EH (cell line): ENCODE measurements around the gene ZNF710.
A peak's percentile ranks its signal among the peaks of the same experiment; 100 is the strongest.

Experiments
- DNase-seq: peaks from one replicate; pipeline ENCODE4 v3.0.0-alpha.2; 2015; ENCODE audit warnings: low read depth

Gene ZNF710

GRCh38 chr15:90019611-90020010, 18.5 kb downstream of the ZNF710 start:
- DNase-seq: no peak

GRCh38 chr15:90020021-90020735, 19.1 kb downstream of the ZNF710 start:
- no peak for DNase-seq

- DNase-seq: no peak
Observed at GRCh38 chr15:90020936-90021507, 19.9 kb downstream of the ZNF710 start.

- DNase-seq: no peak
Observed at GRCh38 chr15:90022345-90022744, 21.2 kb downstream of the ZNF710 start.

GRCh38 chr15:90022905-90023700, 22.0 kb downstream of the ZNF710 start:
- no peak for DNase-seq

GRCh38 chr15:90024406-90024805, 23.3 kb downstream of the ZNF710 start:
- no peak for DNase-seq

GRCh38 chr15:90025489-90026033, 24.4 kb downstream of the ZNF710 start:
- no peak for DNase-seq

- DNase-seq: no peak
Observed at GRCh38 chr15:90028376-90028944, 27.3 kb downstream of the ZNF710 start.

- no peak for DNase-seq
Observed at GRCh38 chr15:90029024-90029423, 27.9 kb downstream of the ZNF710 start.

GRCh38 chr15:90030376-90030775, 29.3 kb downstream of the ZNF710 start:
- DNase-seq: no peak

- peak; percentile 73 for DNase-seq
Observed at GRCh38 chr15:90031231-90031791, 30.2 kb downstream of the ZNF710 start.

GRCh38 chr15:90033006-90033405, 31.9 kb downstream of the ZNF710 start:
- DNase-seq: no peak

GRCh38 chr15:90033448-90033847, 32.3 kb downstream of the ZNF710 start:
- DNase-seq: no peak

- DNase-seq: peak; percentile 89
Observed at GRCh38 chr15:90035095-90035839, 34.1 kb downstream of the ZNF710 start.

GRCh38 chr15:90035840-90036230, 34.7 kb downstream of the ZNF710 start:
- DNase-seq: no peak

GRCh38 chr15:90036343-90036742, 35.2 kb downstream of the ZNF710 start:
- no peak for DNase-seq

GRCh38 chr15:90036806-90037510, 35.8 kb downstream of the ZNF710 start:
- no peak for DNase-seq

GRCh38 chr15:90037511-90037860, 36.4 kb downstream of the ZNF710 start:
- peak; percentile 89 for DNase-seq

- peak; percentile 58 for DNase-seq
Observed at GRCh38 chr15:90037961-90038631, 37.0 kb downstream of the ZNF710 start.

- DNase-seq: no peak
Observed at GRCh38 chr15:90038632-90039095, 37.5 kb downstream of the ZNF710 start.
